ENCODE data around the gene RARB.

DNA sequence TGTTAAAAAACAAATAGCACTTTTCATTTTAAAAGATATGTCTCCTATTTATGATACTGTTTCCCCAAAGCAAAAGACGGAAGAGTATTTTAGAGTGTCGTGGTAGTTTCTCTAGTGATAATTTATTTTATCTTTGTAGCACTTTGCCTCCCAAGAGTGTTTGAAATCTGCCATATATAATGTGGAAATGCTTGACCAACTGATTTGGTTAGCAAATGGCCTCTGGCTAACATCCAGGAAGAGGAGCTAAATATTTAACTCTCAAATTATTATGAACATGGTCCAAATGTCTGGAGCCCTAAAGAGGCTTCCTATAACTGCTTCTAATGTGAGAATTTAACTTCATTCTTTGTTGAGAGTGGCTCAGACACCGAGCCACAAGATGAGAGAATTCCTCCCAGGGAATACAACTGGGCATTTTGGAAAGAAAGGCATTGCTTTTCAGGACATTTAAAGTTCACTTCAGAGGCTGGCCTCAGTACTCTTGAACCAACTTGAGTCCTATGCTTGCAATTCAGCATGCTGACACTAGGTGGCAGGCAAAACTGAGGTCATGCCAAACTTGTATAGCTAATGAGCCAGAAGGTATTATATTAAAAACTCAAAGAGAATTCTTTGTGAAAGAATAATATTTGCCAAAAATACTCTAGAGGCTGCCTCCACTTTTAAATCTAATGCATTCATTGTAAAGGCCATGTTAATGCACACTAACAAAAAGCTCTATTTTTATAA lies 104.5 kb downstream of the RARB start:
- TF ChIP-seq, protein P1, sequence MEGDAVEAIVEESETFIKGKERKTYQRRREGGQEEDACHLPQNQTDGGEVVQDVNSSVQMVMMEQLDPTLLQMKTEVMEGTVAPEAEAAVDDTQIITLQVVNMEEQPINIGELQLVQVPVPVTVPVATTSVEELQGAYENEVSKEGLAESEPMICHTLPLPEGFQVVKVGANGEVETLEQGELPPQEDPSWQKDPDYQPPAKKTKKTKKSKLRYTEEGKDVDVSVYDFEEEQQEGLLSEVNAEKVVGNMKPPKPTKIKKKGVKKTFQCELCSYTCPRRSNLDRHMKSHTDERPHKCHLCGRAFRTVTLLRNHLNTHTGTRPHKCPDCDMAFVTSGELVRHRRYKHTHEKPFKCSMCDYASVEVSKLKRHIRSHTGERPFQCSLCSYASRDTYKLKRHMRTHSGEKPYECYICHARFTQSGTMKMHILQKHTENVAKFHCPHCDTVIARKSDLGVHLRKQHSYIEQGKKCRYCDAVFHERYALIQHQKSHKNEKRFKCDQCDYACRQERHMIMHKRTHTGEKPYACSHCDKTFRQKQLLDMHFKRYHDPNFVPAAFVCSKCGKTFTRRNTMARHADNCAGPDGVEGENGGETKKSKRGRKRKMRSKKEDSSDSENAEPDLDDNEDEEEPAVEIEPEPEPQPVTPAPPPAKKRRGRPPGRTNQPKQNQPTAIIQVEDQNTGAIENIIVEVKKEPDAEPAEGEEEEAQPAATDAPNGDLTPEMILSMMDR (IDR thresholded peaks at IDR 0.05): peak; percentile 61
- TF ChIP-seq EZH2 (IDR thresholded peaks at IDR 0.05) (no peak), EZH2phosphoT487 (IDR thresholded peaks at IDR 0.05) (no peak)
